NOMO-1 treated with dmso at 0.1 percent for 144 hours (cell line): ENCODE measurements around the gene RAB43.

Experiments used
- DNase-seq: peaks from one replicate; lab custom pipeline; 2025; ENCODE audit not compliant: unreplicated experiment; lab: John Stamatoyannopoulos, UW

The RAB43 gene

DNA sequence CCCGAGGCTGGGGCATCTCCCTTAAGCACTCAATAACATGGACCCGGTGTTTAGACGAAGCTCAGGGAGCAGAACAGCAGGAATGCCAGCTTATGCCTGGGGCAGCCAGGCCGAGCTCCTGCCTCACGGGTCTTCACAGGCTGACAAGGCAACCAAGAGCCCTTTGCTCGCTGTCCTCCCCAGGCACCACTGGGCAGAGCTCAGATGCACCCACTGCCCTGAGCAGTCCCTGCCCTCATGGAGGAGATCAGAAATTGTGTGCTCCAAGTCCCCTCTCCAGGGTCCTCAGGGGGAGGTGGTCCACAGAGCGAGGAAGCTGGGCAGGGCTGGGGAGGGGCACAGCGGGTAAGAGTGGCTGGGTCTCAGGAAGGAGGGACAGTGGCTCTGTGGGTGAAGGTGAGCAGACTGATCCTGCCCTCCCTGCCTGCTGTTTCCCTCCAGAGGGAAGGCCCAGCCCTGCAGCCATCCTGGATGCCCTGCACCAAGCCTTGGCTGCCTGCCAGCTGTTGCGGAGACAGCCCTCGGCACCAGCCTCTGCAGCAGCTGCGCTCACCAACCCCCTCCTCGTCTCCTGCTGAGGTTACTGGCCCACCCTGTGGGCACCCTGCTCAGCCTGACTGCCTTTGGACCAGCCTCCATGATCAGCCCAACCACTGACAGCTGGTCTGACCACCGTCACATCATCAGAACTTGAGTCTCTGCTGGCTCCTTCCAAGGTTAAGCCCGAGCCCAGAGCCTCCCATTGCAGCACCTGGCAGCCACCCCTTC lies 82.1 kb downstream of the RAB43 start:
- DNase-seq, result no peak

DNA sequence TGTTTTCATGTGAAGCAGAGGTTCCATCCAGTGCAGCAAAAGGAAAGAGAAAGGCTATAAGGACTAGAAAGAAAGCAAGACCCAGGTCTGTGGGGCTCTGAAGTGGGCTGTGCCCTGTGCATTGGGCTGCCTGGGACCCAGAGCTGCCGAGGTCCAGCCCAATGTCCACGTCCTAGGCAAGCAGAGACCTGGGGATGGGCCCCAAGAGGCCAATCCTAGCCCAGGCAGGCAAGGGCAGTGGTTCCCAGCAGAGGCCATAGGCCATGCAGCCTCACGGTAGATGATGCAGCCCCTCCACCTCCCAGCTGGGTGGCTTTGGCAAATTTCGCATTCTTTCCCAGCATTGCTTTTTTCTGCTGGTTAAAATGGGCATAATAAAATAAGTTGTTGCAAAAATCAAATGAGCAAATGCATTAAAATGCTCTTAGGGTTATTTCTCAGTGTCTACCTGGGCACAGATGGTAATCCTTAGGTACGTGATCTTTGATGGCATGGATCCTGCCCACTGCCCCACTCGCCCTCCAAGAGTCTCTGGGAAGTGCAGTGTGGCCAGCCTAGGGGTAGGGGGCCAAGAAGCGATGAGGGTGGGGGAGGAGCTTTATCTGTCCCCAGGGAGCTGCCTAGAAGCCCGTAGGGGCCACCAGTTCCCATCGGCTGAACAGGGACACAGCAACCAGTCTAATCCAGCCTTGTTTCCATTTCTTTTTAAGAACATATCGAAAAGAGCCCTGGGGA lies 83.3 kb downstream of the RAB43 start:
- no peak for DNase-seq
